NCI-H526 (cell line): ENCODE data around the gene PPEF2.
"Not testable (repeated sequence)": the region's sequence is repeated elsewhere in the genome, so short reads cannot be mapped to it uniquely, and the experiment has no call there.

ENCODE experiments used
- DNase-seq, 2 experiments: peaks; one replicate each; lab custom pipeline; 2025; lab: John Stamatoyannopoulos, UW

The PPEF2 gene

DNA sequence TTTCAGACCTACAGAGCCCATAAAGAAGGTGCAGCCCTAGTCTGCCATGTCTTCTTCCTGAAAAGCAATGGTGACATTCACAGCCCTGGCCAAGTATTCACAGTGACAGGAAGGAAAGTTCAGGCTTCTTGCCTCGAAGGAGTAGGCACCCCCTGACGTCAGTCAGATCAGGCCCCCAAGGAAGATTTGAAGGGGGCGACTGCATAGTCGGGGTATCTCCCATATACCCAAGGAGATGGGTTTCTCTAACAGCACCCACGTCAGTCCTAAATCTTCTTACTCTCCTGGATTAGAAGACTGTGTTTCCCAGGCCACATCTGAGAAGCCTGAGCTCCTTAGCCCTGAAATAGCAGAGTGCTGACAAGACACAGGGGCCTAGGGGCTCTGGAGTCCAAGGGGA, at the start of gene PPEF2:
Gene PPEF2 (minus strand): TSS at position 101 of the 400 bp plus-strand sequence. CDS start 6,127 bp downstream, outside the sequence.
- DNase-seq, result no peak

- DNase-seq, result no peak
Observed at GRCh38 chr4:75950213-75950815, 48.1 kb upstream of the PPEF2 start.

GRCh38 chr4:75948822-75949444, 46.7 kb upstream of the PPEF2 start:
- no peak for DNase-seq

DNA sequence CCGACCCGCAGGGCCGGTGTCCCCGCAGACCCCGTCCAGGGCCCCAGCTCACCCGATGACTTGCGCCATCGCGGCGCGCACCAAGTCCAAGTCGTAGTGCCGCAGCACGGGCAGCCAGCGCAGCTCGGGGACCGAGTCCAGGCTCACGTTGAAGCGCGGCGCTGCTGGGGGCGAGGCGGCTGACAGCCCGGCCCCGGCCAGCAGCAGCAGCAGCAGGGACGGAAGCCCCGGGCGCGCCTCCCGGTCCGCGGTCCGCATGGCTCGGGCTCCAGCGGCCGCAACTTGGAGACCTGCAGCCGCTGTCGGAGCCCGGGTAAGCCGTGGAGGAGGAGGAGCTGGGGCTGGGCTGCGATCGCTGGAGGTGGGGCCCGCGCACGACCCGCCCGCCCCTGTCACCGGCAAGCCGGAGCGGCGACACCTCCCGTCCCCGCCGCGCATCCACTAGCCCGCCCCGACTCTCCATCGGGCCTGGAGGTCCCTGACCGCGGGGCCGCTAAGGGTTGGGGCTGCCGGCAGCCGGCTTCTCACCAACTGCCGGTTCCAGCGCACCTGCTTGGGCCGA, 38.5 kb upstream of the PPEF2 start, which contains the start of gene NAAA:
Gene NAAA (minus strand): TSS at position 322 of the 562 bp plus-strand sequence. CDS start 64 bp downstream, at position 258.
- peak; percentile 13 to 85 for DNase-seq

DNA sequence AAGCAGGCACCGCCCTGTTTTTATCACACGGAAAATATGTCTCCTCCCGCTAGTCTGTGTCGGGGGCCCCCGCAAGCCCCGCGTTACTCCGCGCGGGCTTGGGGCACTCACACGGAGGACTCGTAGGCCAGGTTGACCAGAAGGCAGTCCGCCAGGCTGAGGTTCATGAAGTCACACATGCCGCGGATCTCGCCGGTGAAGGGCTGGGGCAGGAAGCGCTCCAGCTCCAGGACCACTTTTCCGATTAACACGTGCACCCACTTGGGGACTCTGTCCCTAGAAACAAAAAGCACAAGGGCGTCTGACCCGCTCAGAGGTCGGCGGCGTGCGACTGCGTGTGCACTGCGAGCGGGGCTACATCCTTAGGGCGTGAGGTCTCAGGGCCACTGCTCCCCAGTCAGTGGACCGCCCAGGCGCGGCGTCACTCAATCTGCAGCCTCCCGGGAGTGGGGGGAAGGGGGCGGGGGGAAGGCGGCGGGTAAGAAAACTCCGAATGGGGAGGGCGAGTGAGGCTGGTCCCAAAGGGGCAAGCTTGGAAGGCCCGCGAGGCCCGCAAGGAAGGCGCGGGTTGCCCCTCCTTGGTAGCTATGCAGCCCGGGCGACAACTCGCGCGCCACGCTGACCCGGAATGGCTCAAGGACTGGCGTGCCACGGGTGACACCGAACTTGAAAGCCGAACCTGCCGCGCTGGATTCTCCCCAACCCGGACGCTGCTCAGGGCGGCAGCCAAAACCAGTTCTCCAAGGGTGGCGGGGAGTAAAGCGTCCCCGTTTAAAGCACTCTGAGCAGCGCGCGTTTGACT, 37.8 kb upstream of the PPEF2 start:
- DNase-seq, result peak in 1 of 2 experiments; percentile 64

GRCh38 chr4:75935628-75936027, 33.4 kb upstream of the PPEF2 start:
- DNase-seq, result no peak

DNA sequence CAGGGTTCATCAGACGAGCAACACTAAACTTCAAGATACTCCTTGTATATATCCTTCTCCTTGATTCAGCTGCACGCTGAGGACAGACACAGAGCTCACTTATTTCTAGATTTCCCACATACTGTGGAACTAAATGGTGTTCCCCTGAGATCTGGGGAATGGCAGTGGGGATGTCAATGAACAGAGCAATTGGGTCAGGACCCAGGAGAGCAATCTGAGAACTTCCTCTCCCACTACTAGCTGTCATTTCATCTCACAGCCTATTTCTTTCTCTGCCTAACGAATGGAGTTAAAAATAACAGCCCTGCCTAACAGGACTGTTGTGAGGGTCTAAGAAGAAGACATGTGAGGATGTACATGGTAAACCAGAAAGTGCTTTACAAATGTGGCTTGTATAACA, 27.9 kb upstream of the PPEF2 start:
- DNase-seq, result no peak

GRCh38 chr4:75924916-75925315, 22.7 kb upstream of the PPEF2 start:
- not testable (repeated sequence) for DNase-seq

DNA sequence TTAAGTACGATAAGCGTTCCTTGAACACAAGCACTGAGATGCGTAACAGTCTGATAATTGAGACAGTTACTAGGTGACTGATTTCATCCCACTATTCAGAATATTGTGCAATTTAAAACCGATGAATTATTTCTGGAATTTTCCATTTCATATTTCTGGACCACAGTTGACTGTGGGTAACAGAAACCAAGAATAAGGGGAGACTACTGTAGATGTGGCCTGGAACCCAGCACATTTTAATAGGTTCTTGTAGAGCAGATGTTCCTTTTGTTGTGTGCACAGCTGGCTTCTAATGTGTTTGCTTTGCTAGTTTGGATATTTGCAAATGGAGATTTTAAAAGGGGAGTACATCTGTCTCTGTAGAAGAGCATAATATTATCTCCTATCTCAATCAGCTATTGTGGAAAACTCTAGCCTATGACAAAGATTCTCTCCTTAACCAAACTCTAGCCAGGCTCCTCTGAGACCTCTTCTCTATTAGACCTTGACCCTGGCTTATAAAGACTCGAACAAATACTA, 22.1 kb upstream of the PPEF2 start:
- peak in 1 of 2 experiments; percentile 31 for DNase-seq

GRCh38 chr4:75922588-75922987, 20.3 kb upstream of the PPEF2 start:
- DNase-seq, result no peak

- DNase-seq, result no peak
Observed at GRCh38 chr4:75921910-75922309, 19.7 kb upstream of the PPEF2 start.

GRCh38 chr4:75920327-75920726, 18.1 kb upstream of the PPEF2 start:
- no peak for DNase-seq

DNA sequence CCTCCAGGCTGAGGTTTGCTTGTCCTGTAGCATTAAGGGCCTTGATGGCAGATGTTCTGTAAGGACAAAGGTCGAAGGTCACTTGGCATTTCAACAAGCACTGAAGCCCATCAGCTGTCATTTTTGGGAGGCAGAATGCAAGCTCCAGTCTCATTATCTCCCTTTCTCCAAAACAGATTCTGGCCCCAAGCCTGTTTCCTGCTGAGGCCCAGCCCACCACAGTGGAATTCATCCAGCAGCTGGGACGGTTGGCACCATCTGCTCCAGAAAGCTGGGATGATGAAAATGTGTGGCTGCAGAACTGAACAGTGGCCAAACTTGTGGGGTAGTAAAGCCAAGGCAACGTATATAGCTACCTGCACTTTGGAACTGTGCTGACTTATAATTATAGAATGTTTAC, 17.7 kb upstream of the PPEF2 start:
- no peak for DNase-seq

- peak in 1 of 2 experiments; percentile 32 for DNase-seq
Observed at GRCh38 chr4:75916091-75916661, 13.9 kb upstream of the PPEF2 start.

DNA sequence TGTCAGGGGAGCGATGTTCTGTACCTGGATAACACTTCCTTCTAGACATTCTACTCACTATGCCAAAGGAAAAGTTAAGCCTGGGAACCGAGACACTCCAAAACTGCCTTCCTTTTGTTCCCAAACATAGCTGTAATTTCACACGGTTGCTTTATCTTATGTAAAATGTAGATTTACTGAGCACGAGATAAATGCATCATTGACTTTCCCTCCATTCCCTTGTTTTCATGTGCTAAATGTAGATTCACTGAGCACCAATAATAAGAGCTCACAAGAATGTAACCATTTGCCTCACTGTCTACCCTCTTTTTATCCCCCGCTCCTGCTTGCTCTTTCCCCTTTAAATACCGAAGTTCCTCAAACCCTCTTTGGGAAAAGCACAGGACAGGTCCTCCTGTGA, 10.7 kb upstream of the PPEF2 start:
- DNase-seq, result no peak

- not testable (repeated sequence) for DNase-seq
Observed at GRCh38 chr4:75910831-75911230, 8.6 kb upstream of the PPEF2 start.

GRCh38 chr4:75909405-75909804, 7.2 kb upstream of the PPEF2 start:
- no peak for DNase-seq

GRCh38 chr4:75908555-75908954, 6.3 kb upstream of the PPEF2 start:
- no peak for DNase-seq

DNA sequence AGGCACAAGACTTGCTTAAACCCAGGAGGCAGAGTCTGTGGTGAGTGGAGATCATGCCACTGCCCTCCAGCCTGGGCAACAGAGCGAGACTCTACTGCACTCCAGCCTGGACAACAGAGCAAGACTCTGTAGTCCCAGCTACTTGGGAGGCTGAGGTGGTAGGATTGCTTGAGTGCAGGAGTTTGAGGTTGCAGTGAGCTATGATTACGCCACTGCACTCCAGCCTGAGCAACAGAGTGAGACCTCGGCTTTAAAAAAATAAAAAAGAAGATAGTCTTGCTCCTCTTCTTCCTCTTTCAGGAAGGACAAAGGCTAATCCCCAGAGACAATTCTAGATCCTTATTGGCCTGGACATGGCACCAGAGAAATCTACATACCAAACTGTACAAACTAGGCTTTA, 5.7 kb upstream of the PPEF2 start:
- no peak for DNase-seq

DNA sequence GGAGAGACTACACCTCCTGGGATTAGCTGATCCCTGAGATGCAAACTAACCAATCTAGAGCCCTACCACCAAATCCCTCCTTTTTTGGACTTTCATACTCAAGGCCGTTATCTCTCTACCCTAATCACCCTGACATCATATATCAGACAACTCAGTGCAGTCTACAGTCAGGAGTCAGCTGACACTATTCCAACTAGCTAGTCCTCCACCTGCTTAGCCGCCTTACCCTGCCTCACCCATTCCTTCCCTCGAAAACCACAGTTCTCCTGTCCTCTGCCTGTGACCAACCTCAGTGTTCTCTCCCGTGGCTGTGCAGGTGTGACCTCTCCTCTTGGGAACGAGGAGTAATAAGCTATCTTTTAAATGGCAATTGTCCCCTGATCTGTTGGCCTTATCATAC, 1.8 kb upstream of the PPEF2 start:
- DNase-seq, result no peak

DNA sequence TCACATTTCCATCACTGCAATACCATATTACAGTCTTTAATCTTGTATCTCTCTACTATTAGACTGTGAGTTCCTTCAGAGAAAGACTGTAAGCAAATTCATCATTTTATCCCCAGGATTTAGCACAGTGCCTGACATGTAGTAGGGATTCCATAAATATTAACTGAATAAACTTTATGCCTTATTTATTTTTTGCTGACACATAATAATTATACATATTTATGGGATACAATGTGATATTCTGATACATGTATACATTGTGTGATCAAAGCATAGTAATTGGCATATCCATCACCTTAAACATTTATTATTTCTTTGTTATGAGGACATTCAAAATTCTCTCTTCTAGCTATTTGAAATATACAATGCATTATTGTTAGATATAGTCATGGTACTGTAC, 3.7 kb downstream of the PPEF2 start:
- DNase-seq, result no peak

DNA sequence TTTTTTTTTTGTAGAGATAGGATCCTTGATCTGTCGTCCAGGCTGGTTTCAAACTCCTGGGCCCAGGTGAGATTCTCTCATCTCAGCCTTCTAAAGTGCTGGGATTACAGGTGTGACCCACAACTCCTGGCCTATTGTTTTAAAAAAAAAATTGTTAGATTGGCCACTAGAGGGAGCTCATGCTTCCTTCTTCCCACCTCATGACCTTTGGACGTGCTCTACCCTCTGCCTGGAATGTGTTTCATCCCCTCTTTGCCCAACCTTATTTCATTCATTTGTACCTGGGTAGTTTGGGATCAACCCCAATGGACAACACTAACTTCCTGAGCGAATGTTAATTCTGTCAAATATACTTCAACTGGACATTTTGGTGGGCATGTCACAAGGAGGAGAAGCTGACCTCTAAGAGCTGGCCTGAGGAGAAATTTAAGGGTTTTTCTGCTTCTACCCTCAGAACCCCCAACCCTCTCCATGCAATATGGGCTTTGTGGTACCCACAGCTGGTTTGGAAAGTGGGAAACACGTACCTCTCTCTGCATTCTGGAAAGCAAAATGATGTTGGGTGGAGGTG, 6.4 kb downstream of the PPEF2 start:
- DNase-seq, result peak in 1 of 2 experiments; percentile 24
